ENCODE data around the gene TBC1D24.
A peak's percentile ranks its signal among the peaks of the same experiment; 100 is the strongest.
"Not testable (repeated sequence)": the region's sequence is repeated elsewhere in the genome, so short reads cannot be mapped to it uniquely, and the experiment has no call there.

TBC1D24 gene

DNA sequence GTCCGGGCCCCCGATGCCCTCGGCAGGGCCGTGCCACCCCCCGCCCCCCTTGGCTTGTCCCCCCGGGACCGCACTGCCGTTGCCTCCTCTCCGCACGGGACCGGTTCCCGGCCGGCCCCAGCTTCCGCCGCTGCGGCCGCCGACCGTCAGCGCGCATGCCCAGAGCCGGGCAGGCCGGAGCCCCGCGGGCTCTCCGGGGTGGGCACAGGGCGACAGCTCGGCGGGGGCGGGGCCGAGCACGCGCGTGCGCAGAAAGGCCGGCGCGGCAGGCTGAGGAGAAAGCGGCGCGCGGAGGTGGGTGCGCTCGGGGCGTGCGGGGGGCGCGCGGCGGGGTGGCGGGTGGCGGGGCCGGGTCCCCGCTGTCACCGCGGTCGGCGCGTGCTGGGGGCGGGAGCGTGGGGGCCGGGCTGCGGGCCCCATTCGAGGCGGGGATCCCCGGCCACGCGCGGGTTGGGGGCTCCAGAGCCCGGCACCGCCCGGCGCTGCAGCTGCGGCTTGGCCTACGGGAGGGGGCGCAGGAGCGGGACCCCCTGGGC, at the start of gene TBC1D24:
Gene TBC1D24, plus strand, starts transcription at position 251 of the 536 bp plus-strand sequence. CDS start 21,022 bp downstream, outside the sequence.
- DNase-seq = peak; percentile 83

DNA sequence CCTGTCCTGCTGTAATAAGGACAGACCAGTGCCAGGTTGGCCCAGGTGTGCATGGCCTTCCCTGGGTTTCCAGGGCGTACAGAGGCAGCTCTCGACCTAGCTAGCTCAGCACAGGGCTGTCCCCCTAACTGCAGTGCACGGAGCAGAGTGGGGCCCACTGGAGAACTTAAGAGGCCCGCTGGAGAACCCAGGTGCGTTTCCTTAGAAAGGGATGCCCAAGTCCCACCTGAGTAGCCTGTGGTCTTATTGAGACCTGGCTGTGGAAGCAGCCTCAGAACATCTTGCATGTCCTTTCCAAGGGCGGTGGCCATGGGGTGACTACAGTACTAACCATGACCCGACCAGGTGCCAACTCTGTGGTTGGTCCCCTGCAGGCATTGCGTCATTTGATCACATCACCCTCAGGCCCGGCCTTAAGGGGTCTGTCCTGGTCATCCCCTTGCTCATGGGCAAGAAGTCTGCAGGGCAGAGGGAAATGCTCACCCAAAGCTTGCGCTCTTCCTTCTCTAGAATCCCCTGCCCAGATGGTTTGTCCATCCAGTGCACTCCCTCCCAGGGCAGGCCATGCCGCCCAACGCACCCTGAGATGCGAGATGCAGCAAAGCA, 49.0 kb upstream of the TBC1D24 start:
- no peak for DNase-seq

DNA sequence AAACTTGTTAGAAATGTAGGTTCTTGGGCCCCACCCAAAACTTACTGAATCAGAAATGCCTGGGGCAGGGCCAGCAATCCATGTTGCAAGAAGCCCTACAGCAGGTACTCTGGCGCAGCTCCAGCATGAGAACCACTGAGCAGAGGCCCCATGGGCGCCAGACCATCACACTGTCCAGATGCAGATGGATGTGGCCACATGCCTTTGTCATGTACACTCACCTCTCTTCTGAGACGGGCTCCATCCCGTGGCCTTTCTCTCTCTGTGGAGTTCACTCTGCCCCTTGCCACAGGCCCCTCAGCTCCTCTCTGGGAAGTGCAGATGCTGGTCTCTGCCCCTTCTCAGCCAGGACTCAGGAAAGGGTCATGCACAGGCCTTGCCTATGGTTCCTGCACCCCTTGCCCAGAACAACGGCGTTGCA, 48.0 kb upstream of the TBC1D24 start:
- no peak for DNase-seq

DNA sequence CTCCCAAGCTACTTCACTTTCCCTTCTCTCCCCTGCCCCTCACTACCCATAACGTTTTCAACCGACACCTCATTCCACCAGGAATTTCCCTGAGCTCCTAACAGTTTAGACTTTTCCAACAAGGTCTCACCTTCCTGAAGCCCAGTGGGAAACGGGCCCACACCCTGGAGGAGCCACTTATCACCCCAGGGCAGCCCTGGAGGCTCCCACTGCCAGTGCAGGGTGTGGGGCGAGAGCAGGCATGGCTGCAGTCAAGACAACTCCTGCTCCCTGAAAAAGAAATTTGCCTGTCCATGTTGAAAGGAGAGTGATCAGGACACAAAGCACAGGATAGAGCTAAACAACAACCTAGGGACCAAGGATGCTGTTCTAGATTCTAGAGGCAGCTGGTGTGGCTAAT, 47.4 kb upstream of the TBC1D24 start:
- no peak for DNase-seq

DNA sequence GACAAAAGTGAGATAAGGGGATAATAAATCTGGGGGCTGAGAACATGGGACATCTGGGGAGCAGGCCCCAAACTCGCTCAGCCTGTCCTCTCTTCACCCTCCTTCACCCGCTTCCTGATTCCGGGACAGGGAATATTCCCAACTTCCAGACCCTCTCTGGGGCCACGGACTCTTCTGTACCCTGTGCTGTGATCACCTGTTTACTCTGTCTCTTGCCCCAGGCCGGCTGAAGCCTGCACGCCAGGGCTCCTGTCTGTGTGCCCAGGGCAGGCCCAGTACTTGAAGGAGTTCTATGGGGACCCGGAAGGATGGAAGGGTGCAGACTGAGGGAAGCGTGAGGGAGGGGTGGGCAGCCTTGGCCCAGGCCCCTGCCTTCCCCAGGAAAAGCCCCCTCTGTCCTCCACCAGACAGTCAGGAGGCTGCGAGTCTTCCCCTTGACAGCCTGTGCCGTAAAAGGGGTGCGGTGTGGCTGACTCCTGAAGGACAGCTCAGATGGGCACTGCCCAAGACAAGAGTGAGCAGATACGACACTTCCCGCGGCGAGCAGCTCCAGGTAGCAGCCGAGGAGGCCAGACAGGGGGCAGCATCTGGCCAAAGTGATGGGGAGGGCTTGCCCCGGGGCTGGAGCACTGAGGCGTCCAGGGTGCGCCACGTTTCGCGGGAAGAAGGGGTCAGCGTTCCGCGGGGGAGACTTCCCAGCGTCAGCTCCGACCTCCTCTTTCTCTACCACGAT, 46.7 kb upstream of the TBC1D24 start:
- DNase-seq = peak; percentile 63

DNA sequence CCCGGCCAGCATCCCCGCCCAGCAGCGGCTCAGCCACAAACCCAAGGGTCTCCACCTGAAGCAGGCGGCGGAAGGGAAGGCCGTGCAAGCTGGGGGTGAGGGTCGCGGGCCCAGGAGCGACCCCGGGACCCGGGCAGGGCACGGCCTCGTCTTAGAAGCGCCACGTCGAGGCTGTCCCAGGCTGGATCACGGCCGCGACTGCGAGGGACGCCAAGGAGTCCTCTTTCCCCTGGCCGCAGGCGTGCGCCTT, 46.2 kb upstream of the TBC1D24 start:
- DNase-seq = no peak

- DNase-seq = peak; percentile 96
Measured at GRCh38 chr16:2429034-2429770, 45.7 kb upstream of the TBC1D24 start, which contains the start of gene CCNF. CCNF (plus strand) TSS chr16:2429447; CDS start chr16:2429482, 35 bp downstream.

DNA sequence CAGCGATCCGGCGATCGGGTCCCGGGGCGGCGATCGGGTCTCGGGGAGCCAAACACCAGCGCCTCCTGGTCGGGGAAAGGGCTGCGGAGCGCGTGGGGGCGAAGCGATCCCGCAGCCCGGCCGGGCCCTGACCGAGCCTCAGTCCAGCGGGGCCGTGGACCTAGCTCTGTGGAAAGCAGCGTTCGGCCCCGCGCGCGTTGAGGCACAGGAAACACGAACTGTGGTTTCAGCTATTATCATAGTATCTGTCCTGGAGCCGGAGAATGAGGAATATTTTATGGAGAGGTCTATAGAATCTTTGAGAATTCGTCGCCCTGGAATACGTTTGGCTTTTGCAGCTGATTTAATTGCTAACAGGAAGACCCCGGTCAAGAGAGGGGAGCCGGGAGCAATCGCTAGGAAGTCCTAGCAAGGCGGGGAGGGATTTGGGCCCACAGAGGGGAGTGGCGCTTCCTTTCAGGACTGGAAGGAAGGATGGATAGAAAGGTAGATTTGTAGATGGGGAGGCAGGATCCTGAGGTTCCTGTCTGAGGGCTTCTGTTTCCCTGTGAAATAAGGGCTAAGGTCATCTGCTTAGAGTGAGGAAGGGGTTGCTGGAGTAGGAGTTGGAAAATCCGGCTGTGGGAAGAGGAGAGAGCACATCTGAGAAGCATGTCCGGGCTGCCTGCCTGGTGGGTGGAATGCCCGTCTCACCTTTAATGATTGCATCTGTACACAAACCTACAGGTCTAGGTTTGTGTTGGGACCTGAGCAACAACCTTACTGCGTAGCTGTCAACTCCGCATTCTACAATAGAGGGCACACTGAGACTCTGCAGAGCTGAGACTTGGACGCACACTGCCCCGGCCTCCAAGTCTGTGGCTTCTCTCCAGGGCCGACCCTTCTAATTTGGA, 44.9 kb upstream of the TBC1D24 start:
- no peak for DNase-seq

GRCh38 chr16:2432286-2432685, 42.6 kb upstream of the TBC1D24 start:
- DNase-seq = no peak

- DNase-seq = no peak
Measured at GRCh38 chr16:2432801-2433505, 42.0 kb upstream of the TBC1D24 start.

- not testable (repeated sequence) for DNase-seq
Measured at GRCh38 chr16:2435236-2435635, 39.7 kb upstream of the TBC1D24 start.

DNA sequence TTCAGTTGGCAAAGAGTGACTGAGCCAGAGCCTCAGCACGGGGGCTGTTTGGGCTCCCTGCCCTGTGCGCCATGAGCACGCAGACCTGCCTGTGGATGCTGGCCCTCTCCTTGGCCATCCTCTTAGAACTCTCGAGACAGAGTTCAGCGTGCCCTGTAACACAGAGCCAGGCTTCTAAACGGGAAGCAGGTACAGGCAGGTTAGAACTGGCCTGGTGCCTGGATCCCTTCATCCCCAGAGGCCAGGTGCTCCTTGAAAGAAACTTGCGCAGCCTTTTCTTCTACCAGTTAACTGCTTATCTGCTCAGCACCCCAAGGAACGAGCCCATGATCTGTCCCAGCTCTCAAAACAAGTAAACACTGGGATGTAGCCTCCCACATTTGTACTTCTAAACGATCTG, 38.8 kb upstream of the TBC1D24 start:
- DNase-seq = no peak

- DNase-seq = no peak
Measured at GRCh38 chr16:2437032-2437790, 37.7 kb upstream of the TBC1D24 start.

GRCh38 chr16:2438121-2438520, 36.8 kb upstream of the TBC1D24 start:
- DNase-seq = no peak

- DNase-seq = no peak
Measured at GRCh38 chr16:2439598-2439997, 35.3 kb upstream of the TBC1D24 start.

DNA sequence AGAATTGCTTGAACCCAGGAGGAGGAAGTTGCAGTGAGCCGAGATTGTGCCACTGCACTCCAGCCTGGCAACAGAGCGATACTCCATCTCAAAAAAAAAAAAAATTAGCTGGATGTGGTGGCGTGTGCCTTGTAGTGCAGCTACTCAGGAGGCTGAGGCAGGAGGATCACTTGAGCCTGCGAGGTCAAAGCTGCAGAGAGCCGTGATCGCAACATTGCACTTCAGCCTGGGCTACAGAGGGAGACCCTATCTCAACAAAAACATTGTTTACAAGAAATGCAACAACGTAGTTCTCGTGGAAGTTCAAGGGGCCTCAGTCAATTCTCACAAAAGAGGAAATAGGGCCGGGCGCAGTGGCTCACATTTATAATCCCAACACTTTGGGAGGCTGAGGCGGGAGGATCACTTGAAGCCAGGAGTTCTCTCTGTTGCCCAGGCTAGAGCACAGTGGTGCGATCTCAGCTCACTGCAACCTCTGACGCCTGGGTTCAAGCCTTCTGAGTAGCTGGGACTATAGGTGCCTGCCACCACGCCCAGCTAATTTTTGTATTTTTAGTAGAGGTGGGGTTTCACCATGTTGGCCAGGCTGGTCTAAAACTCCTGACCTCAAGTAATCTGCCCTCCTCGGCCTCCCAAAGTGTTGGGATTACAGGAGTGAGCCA, 33.7 kb upstream of the TBC1D24 start:
- DNase-seq = not testable (repeated sequence)

- DNase-seq = no peak
Measured at GRCh38 chr16:2443555-2443954, 31.4 kb upstream of the TBC1D24 start.

- no peak for DNase-seq
Measured at GRCh38 chr16:2447920-2448583, 26.9 kb upstream of the TBC1D24 start.

GRCh38 chr16:2449118-2449517, 25.8 kb upstream of the TBC1D24 start:
- DNase-seq = no peak

GRCh38 chr16:2450535-2450934, 24.4 kb upstream of the TBC1D24 start:
- no peak for DNase-seq

All from T1000 (cell line).